ENCODE results near the gene TAOK3. TPM values are rescaled to one million over a fixed set of nuclear protein-coding genes. Genes with fewer than 3 reads are reported as not detected.

Gene TAOK3
- total RNA-seq, 1 donor from 2014 or later = 14.7 TPM

GRCh38 chr12:118220702-118221101 is 152.0 kb downstream of the TAOK3 start:
- no peak for DNase-seq (ENCODE audit: low spot score, unreplicated experiment)
- Mint-ChIP-seq H3K4me3 (ENCODE audit: low read depth) (no peak overlapping the region), H3K4me1 (ENCODE audit: low read depth) (no peaks in the 10 kb centered on the region), H3K9me3 (ENCODE audit: low read depth) (no peaks in the 10 kb centered on the region), H3K27me3 (no peaks in the 10 kb centered on the region), H3K27ac (no peak overlapping the region), H3K36me3 (ENCODE audit: insufficient read depth) (peaks cover 2% of the 10 kb centered on the region)
- TF ChIP-seq CTCF (IDR thresholded peaks at IDR 0.05; ENCODE audit: unreplicated experiment) = no peak

DNA sequence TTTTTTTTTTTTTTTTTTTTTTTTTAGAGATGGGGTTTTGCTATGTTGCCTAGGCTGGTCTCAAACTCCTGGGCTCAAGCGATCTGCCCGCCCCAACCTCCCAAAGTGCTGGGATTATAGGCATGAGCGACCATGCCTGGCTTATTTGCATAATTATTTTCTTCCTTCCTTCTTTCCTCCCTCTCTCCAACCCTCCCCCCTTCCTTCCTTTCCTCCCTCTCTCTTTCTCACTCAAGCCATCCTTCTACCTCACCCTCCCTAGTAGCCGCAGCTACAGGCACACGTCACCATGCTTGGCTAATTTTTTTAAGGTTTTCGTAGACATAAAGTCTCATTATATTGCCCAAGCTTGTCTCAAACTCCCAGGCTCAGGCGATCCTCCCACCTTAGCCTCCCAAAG is 152.9 kb downstream of the TAOK3 start:
- H3K4me3 Mint-ChIP-seq (ENCODE audit: low read depth) = no peak overlapping the region
- H3K9me3 Mint-ChIP-seq (ENCODE audit: low read depth) = no peaks in the 10 kb centered on the region
- no peak for TF ChIP-seq CTCF (IDR thresholded peaks at IDR 0.05; ENCODE audit: unreplicated experiment)
- no peaks in the 10 kb centered on the region for H3K4me1 Mint-ChIP-seq (ENCODE audit: low read depth)
- H3K27me3 Mint-ChIP-seq = no peaks in the 10 kb centered on the region
- peaks cover 2% of the 10 kb centered on the region for H3K36me3 Mint-ChIP-seq (ENCODE audit: insufficient read depth)
- no peak for DNase-seq (ENCODE audit: low spot score, unreplicated experiment)
- H3K27ac Mint-ChIP-seq = no peak overlapping the region

DNA sequence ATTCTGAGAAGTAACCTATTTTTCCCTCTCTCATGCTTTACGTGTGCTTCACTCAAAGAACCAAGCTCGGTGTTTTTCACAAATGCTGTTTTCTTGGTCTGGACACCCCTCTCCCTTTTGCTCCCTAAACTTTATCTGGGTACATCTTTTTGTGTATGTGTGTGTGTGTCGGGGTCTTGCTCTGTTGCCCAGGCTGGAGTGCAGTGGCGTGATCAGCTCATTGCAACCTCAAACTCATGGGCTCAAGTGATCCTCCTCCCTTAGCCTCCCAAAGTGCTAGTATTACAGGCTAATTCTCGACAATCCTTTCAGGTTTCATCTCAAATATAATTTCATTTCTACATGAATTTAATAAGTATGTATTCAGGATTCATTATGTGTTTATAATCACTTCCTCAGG is 153.6 kb downstream of the TAOK3 start:
- Mint-ChIP-seq H3K9me3 (ENCODE audit: low read depth) (no peaks in the 10 kb centered on the region), H3K4me3 (ENCODE audit: low read depth) (no peak overlapping the region), H3K4me1 (ENCODE audit: low read depth) (no peaks in the 10 kb centered on the region), H3K27me3 (no peaks in the 10 kb centered on the region), H3K27ac (peak overlapping the region; percentile 57), H3K36me3 (ENCODE audit: insufficient read depth) (peaks cover 2% of the 10 kb centered on the region)
- DNase-seq (ENCODE audit: low spot score, unreplicated experiment) = no peak
- no peak for TF ChIP-seq CTCF (IDR thresholded peaks at IDR 0.05; ENCODE audit: unreplicated experiment)

- peaks cover 10% of the 10 kb centered on the region for H3K4me1 Mint-ChIP-seq (ENCODE audit: low read depth)
- H3K27me3 Mint-ChIP-seq = no peaks in the 10 kb centered on the region
- peak overlapping the region; percentile 15 for H3K27ac Mint-ChIP-seq
- H3K9me3 Mint-ChIP-seq (ENCODE audit: low read depth) = no peaks in the 10 kb centered on the region
- H3K4me3 Mint-ChIP-seq (ENCODE audit: low read depth) = no peak overlapping the region
- peaks cover 2% of the 10 kb centered on the region for H3K36me3 Mint-ChIP-seq (ENCODE audit: insufficient read depth)
- DNase-seq (ENCODE audit: low spot score, unreplicated experiment) = no peak
- TF ChIP-seq CTCF (IDR thresholded peaks at IDR 0.05; ENCODE audit: unreplicated experiment) = no peak
These were observed 159.3 kb downstream of the TAOK3 start for GRCh38 chr12:118213452-118213851.

DNA sequence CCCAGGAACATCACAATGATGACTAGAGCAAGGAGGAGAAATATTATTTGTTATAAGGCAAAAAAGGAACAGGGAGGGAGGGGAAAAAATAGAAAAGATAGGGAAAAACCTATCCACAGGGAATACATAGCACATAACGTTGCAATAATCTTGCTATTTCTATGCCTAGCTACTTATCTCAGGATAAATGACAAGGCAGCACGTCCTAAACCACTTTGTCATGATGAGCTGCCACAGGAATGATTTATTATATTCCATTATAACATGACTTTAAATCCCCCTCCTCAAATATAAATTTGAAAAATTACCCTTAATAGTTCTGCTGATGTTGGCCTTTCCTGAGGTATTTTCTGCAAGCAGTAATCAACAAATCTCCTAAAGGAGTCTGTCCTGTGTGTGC is 160.1 kb downstream of the TAOK3 start:
- no peak for DNase-seq (ENCODE audit: low spot score, unreplicated experiment)

More for the DNA sequence above, 160.1 kb downstream of the TAOK3 start:
- Mint-ChIP-seq H3K27ac (no peak overlapping the region), H3K9me3 (ENCODE audit: low read depth) (no peaks in the 10 kb centered on the region), H3K27me3 (no peaks in the 10 kb centered on the region), H3K4me1 (ENCODE audit: low read depth) (peaks cover 10% of the 10 kb centered on the region), H3K36me3 (ENCODE audit: insufficient read depth) (peaks cover 2% of the 10 kb centered on the region), H3K4me3 (ENCODE audit: low read depth) (no peak overlapping the region)
- no peak for TF ChIP-seq CTCF (IDR thresholded peaks at IDR 0.05; ENCODE audit: unreplicated experiment)
